T-helper 17 cell (primary cell): ENCODE data around the gene CD180. TPM values are rescaled to one million over a fixed set of nuclear protein-coding genes. Genes with fewer than 3 reads are reported as not detected.

Experiments used
- ATAC-seq: fragments of 150-1000 bp; cut with Tn5 transposase; 2 replicates; pipeline ENCODE4 v1.10.0; 2021; ENCODE audit warnings: mild to moderate bottlenecking, moderate library complexity
- DNase-seq, 3 donors: peaks; one replicate each; pipeline versions ENCODE4 v3.0.0 to v3.0.0-alpha.2; 2020 to 2021
- H3K9me3 ChIP-seq: one replicate; pipeline ENCODE4 v1.7.0; 2013; ENCODE audit warnings: low read length, mild to moderate bottlenecking; ENCODE audit not compliant: control insufficient read depth, poor library complexity, severe bottlenecking
- H3K27ac Mint-ChIP-seq: one replicate; pipeline ENCODE4 v1.8.0; 2022; ENCODE audit warnings: mild to moderate bottlenecking, moderate library complexity, mixed read lengths
- H3K27me3 Mint-ChIP-seq: one replicate; pipeline ENCODE4 v1.8.0; 2022; ENCODE audit warnings: mixed read lengths
- H3K36me3 Mint-ChIP-seq: one replicate; pipeline ENCODE4 v1.8.0; 2022; ENCODE audit warnings: low read depth, mixed read lengths
- H3K4me1 Mint-ChIP-seq: one replicate; pipeline ENCODE4 v1.8.0; 2022; ENCODE audit warnings: mild to moderate bottlenecking, mixed read lengths
- H3K4me3 Mint-ChIP-seq: one replicate; pipeline ENCODE4 v1.8.0; 2022; ENCODE audit warnings: mild to moderate bottlenecking, moderate library complexity, mixed read lengths
- total RNA-seq, 4 donors: library from RNA in 2 of 4; stranded (reverse) in 2 of 4; gene quantifications; one replicate each; pipeline ENCODE4 v1.2.3 and lab custom pipeline; 2022 to 2026

The CD180 gene
- total RNA-seq, 2 donors from 2014 or later, result 0.05 to 1.3 TPM

DNA sequence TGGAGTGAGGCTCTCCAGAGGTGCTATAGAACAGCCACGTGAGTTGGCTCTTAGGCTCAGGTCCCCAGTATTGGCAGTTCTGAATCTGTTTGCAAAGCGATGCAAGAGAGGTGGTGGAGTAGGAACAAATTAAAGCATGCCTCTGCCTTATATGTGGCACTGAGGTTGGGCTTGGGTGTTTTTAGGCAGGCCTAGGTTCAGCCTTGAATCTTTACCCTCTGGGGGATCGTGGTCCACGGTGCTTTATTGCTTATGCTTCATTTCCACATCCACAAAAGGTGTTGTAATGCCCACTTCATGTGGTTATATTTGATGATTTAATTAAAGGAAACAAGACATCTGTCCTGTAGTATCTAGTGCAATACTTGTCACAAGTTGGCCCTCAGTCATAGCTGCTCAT, 56.2 kb downstream of the CD180 start:
- ATAC-seq (no peak), DNase-seq (no peak)
- H3K27ac Mint-ChIP-seq, result no peak overlapping the region
- H3K27me3 Mint-ChIP-seq, result no peaks in the 10 kb centered on the region
- H3K4me3 Mint-ChIP-seq, result no peak overlapping the region
- H3K4me1 Mint-ChIP-seq, result peaks cover 4% of the 10 kb centered on the region
- H3K9me3 ChIP-seq, result no peaks in the 10 kb centered on the region
- H3K36me3 Mint-ChIP-seq, result peaks cover 16% of the 10 kb centered on the region

DNA sequence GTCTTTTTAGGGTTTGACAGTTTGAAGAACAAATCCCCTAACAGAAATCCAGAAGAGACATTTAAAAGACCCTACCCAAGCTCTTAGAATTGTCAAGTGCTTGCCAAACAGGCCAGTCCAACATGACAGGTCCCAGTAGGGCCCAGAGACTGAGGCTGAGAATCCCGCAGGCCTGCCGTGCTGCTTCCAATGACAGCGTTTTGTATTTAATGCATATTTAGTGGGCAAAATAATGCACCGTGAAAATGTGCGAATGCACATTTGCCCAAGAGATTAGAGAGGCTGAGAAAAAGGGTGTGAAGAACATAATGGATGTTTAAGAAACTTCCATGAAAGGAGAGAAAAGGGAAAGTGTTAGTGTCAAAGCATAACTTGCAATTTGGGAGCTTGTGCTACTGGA, 57.6 kb downstream of the CD180 start:
- no peak for ATAC-seq
- Mint-ChIP-seq H3K36me3 (peaks cover 11% of the 10 kb centered on the region), H3K4me3 (no peak overlapping the region), H3K27me3 (no peaks in the 10 kb centered on the region), H3K27ac (no peak overlapping the region), H3K4me1 (peaks cover 4% of the 10 kb centered on the region)
- H3K9me3 ChIP-seq, result no peaks in the 10 kb centered on the region
- DNase-seq, result no peak

DNA sequence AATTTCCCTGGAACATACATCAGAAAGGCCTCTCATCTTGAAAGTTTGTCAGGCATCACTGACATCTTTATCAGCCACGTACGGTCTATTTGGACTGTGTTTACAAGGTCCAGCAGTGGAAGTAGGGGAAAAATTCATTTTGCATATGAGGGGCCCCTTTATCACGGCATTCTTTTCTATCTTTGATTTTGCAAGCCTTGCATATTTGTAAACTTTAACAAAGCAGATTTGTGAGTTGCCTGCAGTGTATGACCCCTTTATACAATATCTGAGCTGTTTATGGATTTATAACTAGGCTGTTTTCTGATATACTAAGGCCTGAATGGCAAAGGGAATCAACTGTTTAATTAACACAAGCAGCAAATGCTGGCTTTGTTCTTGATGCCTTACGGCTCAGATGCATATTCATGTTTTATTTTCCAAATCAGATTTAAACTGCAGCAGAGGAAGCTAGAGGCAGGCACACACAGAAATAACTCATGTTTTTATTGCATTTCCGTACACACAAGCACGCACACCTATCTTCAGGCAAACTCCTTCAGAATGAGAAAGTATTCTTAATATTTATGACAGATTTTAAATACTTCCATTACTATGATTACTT, 61.1 kb downstream of the CD180 start:
- no peak for ATAC-seq
- Mint-ChIP-seq H3K27ac (no peak overlapping the region), H3K27me3 (no peaks in the 10 kb centered on the region), H3K36me3 (peaks cover 3% of the 10 kb centered on the region), H3K4me3 (no peak overlapping the region), H3K4me1 (peaks cover 4% of the 10 kb centered on the region)
- H3K9me3 ChIP-seq, result no peaks in the 10 kb centered on the region
- DNase-seq, result no peak

DNA sequence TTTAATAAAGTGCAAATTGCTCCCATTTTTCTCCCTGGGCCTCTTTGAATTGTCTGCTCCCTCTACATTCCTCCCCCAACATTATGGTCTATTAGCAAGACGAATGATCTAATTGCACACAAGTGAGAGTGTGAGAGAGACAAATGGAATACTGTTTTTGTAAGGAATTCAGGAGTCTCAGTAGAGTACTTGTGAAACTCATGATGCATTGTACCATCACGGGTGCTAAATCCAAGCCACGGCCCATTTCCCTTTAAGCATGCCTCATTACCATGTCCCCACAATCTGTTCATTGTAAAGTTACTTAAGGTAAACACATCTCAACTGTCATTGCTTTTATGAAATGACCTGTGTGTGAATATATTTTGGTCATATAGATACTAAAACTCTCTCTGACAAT, 62.8 kb downstream of the CD180 start:
- no peaks in the 10 kb centered on the region for H3K9me3 ChIP-seq
- Mint-ChIP-seq H3K4me1 (no peaks in the 10 kb centered on the region), H3K27ac (no peak overlapping the region), H3K4me3 (no peak overlapping the region), H3K36me3 (no peaks in the 10 kb centered on the region), H3K27me3 (no peaks in the 10 kb centered on the region)
- DNase-seq (no peak), ATAC-seq (no peak)

DNA sequence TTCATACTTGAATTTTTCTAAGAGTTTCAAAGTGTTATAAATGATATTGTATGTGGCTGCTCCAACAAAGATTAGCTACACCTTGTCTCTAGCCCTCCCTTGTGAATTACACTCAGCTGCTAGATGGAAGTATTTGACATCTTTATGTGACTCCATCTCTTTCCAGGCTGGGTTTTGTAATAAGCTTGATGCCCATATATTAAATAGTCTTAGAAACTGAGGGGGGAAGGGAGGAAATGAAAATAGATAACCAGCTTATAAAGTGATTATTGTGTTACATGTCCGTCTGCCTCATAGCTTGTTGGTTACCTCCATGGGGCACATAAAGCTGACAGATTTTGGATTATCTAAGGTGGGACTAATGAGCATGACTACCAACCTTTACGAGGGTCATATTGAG, 63.4 kb downstream of the CD180 start:
- Mint-ChIP-seq H3K36me3 (peaks cover 3% of the 10 kb centered on the region), H3K4me1 (no peaks in the 10 kb centered on the region), H3K27me3 (no peaks in the 10 kb centered on the region), H3K27ac (no peak overlapping the region), H3K4me3 (no peak overlapping the region)
- DNase-seq (no peak), ATAC-seq (no peak)
- H3K9me3 ChIP-seq, result no peaks in the 10 kb centered on the region

DNA sequence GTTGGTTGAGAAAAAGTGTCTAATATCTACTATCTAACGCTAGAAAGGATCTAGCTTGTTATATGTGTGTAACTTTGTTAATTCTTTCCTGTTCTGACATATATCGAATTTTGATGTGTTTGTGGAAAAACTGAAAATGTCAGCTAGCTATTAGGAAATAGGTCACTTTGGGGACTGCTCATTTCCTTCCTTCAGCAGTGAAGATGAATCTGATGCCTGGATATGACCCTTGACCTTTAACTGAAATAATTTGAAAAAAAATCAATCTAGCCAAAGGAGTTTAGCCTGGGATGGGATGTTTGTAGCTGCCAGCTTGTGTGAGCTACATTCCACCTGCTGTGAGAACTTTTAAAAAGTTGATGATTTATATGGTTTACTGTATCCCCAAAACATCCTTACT, 66.8 kb downstream of the CD180 start:
- Mint-ChIP-seq H3K27me3 (no peaks in the 10 kb centered on the region), H3K27ac (no peak overlapping the region), H3K4me1 (peaks cover 9% of the 10 kb centered on the region), H3K4me3 (no peak overlapping the region), H3K36me3 (peaks cover 7% of the 10 kb centered on the region)
- DNase-seq (no peak), ATAC-seq (no peak)
- no peaks in the 10 kb centered on the region for H3K9me3 ChIP-seq
